H9 (cell line): ENCODE results near the gene NAA60. TPM values are rescaled to one million over a fixed set of nuclear protein-coding genes. Genes with fewer than 3 reads are reported as not detected.

Experiments used
- DNase-seq: peaks from one replicate; pipeline ENCODE4 v3.0.0-alpha.2; 2017
- H2AFZ ChIP-seq: one replicate; pipeline ENCODE4 v1.6.1; 2013; ENCODE audit warnings: mild to moderate bottlenecking, low read length, control low read depth, moderate library complexity
- H2AK5ac ChIP-seq: 2 replicates; pipeline ENCODE4 v1.6.1; 2013; ENCODE audit warnings: low read length, control low read depth, mixed read lengths; ENCODE audit not compliant: insufficient read length
- H2BK120ac ChIP-seq: one replicate; pipeline ENCODE4 v1.6.1; 2013; ENCODE audit warnings: low read depth, mild to moderate bottlenecking, low read length, control low read depth, inconsistent platforms; ENCODE audit not compliant: poor library complexity, severe bottlenecking
- H2BK12ac ChIP-seq: 2 replicates; pipeline ENCODE4 v1.6.1; 2013; ENCODE audit warnings: low read length, control low read depth, mixed read lengths, low read depth; ENCODE audit not compliant: insufficient read length
- H2BK15ac ChIP-seq: 2 replicates; pipeline ENCODE4 v1.6.1; 2013; ENCODE audit warnings: low read depth, low read length, control low read depth
- H2BK20ac ChIP-seq: one replicate; pipeline ENCODE4 v1.6.1; 2013; ENCODE audit warnings: low read depth, mild to moderate bottlenecking, low read length, control low read depth, inconsistent platforms; ENCODE audit not compliant: poor library complexity, severe bottlenecking
- H2BK5ac ChIP-seq: 2 replicates; pipeline ENCODE4 v1.6.1; 2013; ENCODE audit warnings: low read length, control low read depth, mixed read lengths; ENCODE audit not compliant: insufficient read length
- H3K14ac ChIP-seq: 2 replicates; pipeline ENCODE4 v1.6.1; 2013; ENCODE audit warnings: low read length, control low read depth; ENCODE audit not compliant: insufficient read depth
- H3K18ac ChIP-seq: 2 replicates; pipeline ENCODE4 v1.6.1; 2013; ENCODE audit warnings: low read depth, mild to moderate bottlenecking, mixed read lengths, low read length, control low read depth; ENCODE audit not compliant: insufficient read length
- H3K23ac ChIP-seq: 2 replicates; pipeline ENCODE4 v1.6.1; 2013; ENCODE audit warnings: low read length, control low read depth, mixed read lengths, low read depth; ENCODE audit not compliant: insufficient read length
- H3K23me2 ChIP-seq: 2 replicates; pipeline ENCODE4 v1.6.1; 2013; ENCODE audit warnings: low read depth, mild to moderate bottlenecking, mixed read lengths, low read length, control low read depth; ENCODE audit not compliant: insufficient read length, poor library complexity, severe bottlenecking
- H3K27ac ChIP-seq: 2 replicates; pipeline ENCODE4 v1.5.1; 2013; ENCODE audit warnings: low read length, control low read depth, mixed read lengths, low read depth; ENCODE audit not compliant: insufficient read length
- H3K27me3 ChIP-seq: 2 replicates; pipeline ENCODE4 v1.6.1; 2013; ENCODE audit warnings: low read length, control low read depth, inconsistent platforms; ENCODE audit not compliant: insufficient read depth
- H3K4ac ChIP-seq: 2 replicates; pipeline ENCODE4 v1.6.1; 2013; ENCODE audit warnings: low read depth, mild to moderate bottlenecking, control low read depth, inconsistent platforms, low read length, moderate library complexity
- H3K4me1 ChIP-seq: 2 replicates; pipeline ENCODE4 v1.6.1; 2013; ENCODE audit warnings: low read length, control low read depth, inconsistent platforms; ENCODE audit not compliant: insufficient read depth
- H3K4me2 ChIP-seq: 2 replicates; pipeline ENCODE4 v1.6.1; 2013; ENCODE audit warnings: low read length, control low read depth, mixed read lengths; ENCODE audit not compliant: insufficient read length, insufficient read depth
- H3K56ac ChIP-seq: 2 replicates; pipeline ENCODE4 v1.6.1; 2013; ENCODE audit warnings: low read depth, mild to moderate bottlenecking, mixed read lengths, low read length, control low read depth; ENCODE audit not compliant: insufficient read length
- H3K79me1 ChIP-seq: 2 replicates; pipeline ENCODE4 v1.6.1; 2013; ENCODE audit warnings: low read depth, mild to moderate bottlenecking, moderate library complexity, low read length, control low read depth, inconsistent platforms; ENCODE audit not compliant: insufficient read depth, poor library complexity, severe bottlenecking
- H3K79me2 ChIP-seq: 2 replicates; pipeline ENCODE4 v1.6.1; 2013; ENCODE audit warnings: low read length, control low read depth, inconsistent platforms; ENCODE audit not compliant: insufficient read depth
- H3K9ac ChIP-seq: 2 replicates; pipeline ENCODE4 v1.6.1; 2013; ENCODE audit warnings: low read length, control low read depth, mixed read lengths; ENCODE audit not compliant: insufficient read length; ENCODE audit errors: extremely low read depth
- H3K9me3 ChIP-seq: one replicate; pipeline ENCODE4 v1.6.1; 2013; ENCODE audit warnings: low read depth, low read length, inconsistent platforms; ENCODE audit not compliant: control insufficient read depth
- H3T11ph ChIP-seq: one replicate; pipeline ENCODE4 v1.6.1; 2013; ENCODE audit warnings: mild to moderate bottlenecking, low read length, control low read depth, inconsistent platforms
- H4K20me1 ChIP-seq: one replicate; pipeline ENCODE4 v1.6.1; 2013; ENCODE audit not compliant: control insufficient read depth, insufficient read length, insufficient read depth
- H4K5ac ChIP-seq: 2 replicates; pipeline ENCODE4 v1.6.1; 2013; ENCODE audit warnings: low read depth, mild to moderate bottlenecking, mixed read lengths, low read length, control low read depth; ENCODE audit not compliant: insufficient read length
- H4K8ac ChIP-seq: replicated peaks from 2 replicates; pipeline ENCODE4 v1.6.1; 2013; ENCODE audit warnings: low read length, control low read depth, mixed read lengths, low read depth; ENCODE audit not compliant: insufficient read length
- H4K91ac ChIP-seq: 2 replicates; pipeline ENCODE4 v1.6.1; 2013; ENCODE audit warnings: low read depth, mild to moderate bottlenecking, moderate library complexity, mixed read lengths, low read length, control low read depth; ENCODE audit not compliant: insufficient read length
- H3K27ac Mint-ChIP-seq, 3 experiments: 2 replicates in 2 of 3; 3 replicates in 1 of 3; pipeline ENCODE4 v1.8.0; 2020 to 2021; ENCODE audit warnings: mixed read lengths in 3 of 3, mild to moderate bottlenecking in 1 of 3, moderate library complexity in 1 of 3
- H3K27me3 Mint-ChIP-seq: 2 replicates; pipeline ENCODE4 v1.8.0; 2021; ENCODE audit warnings: low read depth, mild to moderate bottlenecking, moderate library complexity, mixed read lengths
- H3K36me3 Mint-ChIP-seq, 3 experiments: 2 replicates in 2 of 3; 3 replicates in 1 of 3; pipeline ENCODE4 v1.8.0; 2020 to 2021; ENCODE audit warnings: low read depth in 3 of 3, mixed read lengths in 3 of 3; ENCODE audit not compliant: insufficient read depth in 1 of 3
- H3K4me1 Mint-ChIP-seq, 2 experiments: 2 replicates each; pipeline ENCODE4 v1.8.0; 2020; ENCODE audit warnings: mixed read lengths in 2 of 2
- H3K4me3 Mint-ChIP-seq, 2 experiments: 2 replicates in 1 of 2; 3 replicates in 1 of 2; pipeline ENCODE4 v1.8.0; 2020 to 2021; ENCODE audit warnings: mild to moderate bottlenecking in 2 of 2, mixed read lengths in 2 of 2, moderate library complexity in 1 of 2
- H3K9me3 Mint-ChIP-seq, 2 experiments: 2 replicates in 1 of 2; 3 replicates in 1 of 2; pipeline ENCODE4 v1.8.0; 2020; ENCODE audit warnings: mild to moderate bottlenecking in 2 of 2, mixed read lengths in 2 of 2, moderate library complexity in 1 of 2
- WGBS: extraction: QIAGEN DNeasy Blood & Tissue Kit; methylation state at CpG from one replicate; pipeline ENCODE4 v1.1.7; 2013; ENCODE audit warnings: missing lambda C conversion rate, low lambda C conversion rate, mixed read lengths; ENCODE audit not compliant: insufficient read length; ENCODE audit errors: extremely low coverage; 5-methylcytosine and 5-hydroxymethylcytosine counted together
- total RNA-seq: library from RNA; stranded (reverse); gene quantifications from 2 replicates; pipeline ENCODE4 v1.2.1, GENCODE V29; 2021
- TF ChIP-seq, protein P1 (sequence below): fragments of 200-600 bp; sonication (generic); conservative IDR thresholded peaks from 3 replicates; pipeline ENCODE4 v1.8.0; 2021; ENCODE audit warnings: antibody characterized with exemption, mild to moderate bottlenecking

The NAA60 gene
- total RNA-seq, 1 experiment from 2014 or later = 49.3 TPM

DNA sequence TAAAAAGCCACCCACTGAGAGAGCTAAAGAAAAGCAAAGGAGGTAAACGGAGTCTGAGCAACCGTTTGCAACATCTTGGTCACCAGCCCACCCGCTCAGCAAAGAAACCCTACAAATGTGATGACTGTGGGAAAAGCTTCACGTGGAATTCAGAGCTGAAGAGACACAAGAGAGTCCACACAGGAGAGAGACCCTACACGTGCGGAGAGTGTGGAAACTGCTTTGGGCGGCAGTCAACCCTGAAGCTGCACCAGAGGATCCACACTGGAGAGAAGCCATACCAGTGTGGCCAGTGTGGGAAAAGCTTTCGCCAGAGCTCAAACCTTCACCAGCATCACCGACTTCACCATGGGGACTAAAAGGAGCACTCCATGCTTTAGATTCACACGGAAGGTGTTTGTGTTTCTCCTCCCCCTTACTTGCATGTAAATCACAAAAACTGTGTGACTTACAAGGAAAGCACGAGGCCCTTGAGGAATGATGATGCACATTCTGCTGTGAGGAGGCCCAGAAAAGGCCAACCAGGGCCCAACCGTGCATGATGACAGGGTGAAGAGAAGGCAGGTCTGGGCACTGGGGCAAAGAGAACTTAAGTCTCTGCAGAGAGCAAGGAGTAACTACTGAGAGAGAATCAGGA, 34.8 kb upstream of the NAA60 start:
- no peak overlapping the region for H3K4me3 Mint-ChIP-seq
- no peak overlapping the region for H2AFZ ChIP-seq
- no peak overlapping the region for H3K4me2 ChIP-seq
- H3K9me3 ChIP-seq = peaks cover 73% of the 10 kb centered on the region
- WGBS = no CpG with 5 or more reads among the region's 12 CpGs
- no peak overlapping the region for H3K4ac ChIP-seq
- no peaks in the 10 kb centered on the region for H3K27me3 ChIP-seq
- no peak overlapping the region for H4K5ac ChIP-seq
- peaks cover 86 to 92% of the 10 kb centered on the region in 2 experiments for H3K9me3 Mint-ChIP-seq
- no peak overlapping the region for H2BK12ac ChIP-seq
- H3K4me1 Mint-ChIP-seq = no peaks in the 10 kb centered on the region
- no peak overlapping the region for H3K27ac ChIP-seq
- no peaks in the 10 kb centered on the region for H3K79me1 ChIP-seq
- H2AK5ac ChIP-seq = no peak overlapping the region
- H2BK20ac ChIP-seq = no peak overlapping the region
- H2BK120ac ChIP-seq = no peak overlapping the region
- peaks cover 7% of the 10 kb centered on the region for H3K27me3 Mint-ChIP-seq
- H2BK5ac ChIP-seq = no peak overlapping the region
- no peak overlapping the region for H3K18ac ChIP-seq
- H4K8ac ChIP-seq = no peak overlapping the region
- H4K20me1 ChIP-seq = no peaks in the 10 kb centered on the region
- H3K4me1 ChIP-seq = no peaks in the 10 kb centered on the region
- H2BK15ac ChIP-seq = no peak overlapping the region
- H4K91ac ChIP-seq = no peak overlapping the region
- no peak overlapping the region for H3K23ac ChIP-seq
- TF ChIP-seq, protein P1, sequence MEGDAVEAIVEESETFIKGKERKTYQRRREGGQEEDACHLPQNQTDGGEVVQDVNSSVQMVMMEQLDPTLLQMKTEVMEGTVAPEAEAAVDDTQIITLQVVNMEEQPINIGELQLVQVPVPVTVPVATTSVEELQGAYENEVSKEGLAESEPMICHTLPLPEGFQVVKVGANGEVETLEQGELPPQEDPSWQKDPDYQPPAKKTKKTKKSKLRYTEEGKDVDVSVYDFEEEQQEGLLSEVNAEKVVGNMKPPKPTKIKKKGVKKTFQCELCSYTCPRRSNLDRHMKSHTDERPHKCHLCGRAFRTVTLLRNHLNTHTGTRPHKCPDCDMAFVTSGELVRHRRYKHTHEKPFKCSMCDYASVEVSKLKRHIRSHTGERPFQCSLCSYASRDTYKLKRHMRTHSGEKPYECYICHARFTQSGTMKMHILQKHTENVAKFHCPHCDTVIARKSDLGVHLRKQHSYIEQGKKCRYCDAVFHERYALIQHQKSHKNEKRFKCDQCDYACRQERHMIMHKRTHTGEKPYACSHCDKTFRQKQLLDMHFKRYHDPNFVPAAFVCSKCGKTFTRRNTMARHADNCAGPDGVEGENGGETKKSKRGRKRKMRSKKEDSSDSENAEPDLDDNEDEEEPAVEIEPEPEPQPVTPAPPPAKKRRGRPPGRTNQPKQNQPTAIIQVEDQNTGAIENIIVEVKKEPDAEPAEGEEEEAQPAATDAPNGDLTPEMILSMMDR = no peak
- no peak overlapping the region for H3K14ac ChIP-seq
- DNase-seq = no peak
- no peak overlapping the region for H3K56ac ChIP-seq
- no peaks in the 10 kb centered on the region for H3K23me2 ChIP-seq
- H3K79me2 ChIP-seq = no peaks in the 10 kb centered on the region
- H3K9ac ChIP-seq = no peak overlapping the region
- H3T11ph ChIP-seq = no peak overlapping the region
- no peak overlapping the region for H3K27ac Mint-ChIP-seq
- peaks cover 79 to 83% (median 79%) of the 10 kb centered on the region in 3 experiments for H3K36me3 Mint-ChIP-seq
